ENCODE data around the gene RHOBTB1. TPM values are rescaled to one million over a fixed set of nuclear protein-coding genes. Genes with fewer than 3 reads are reported as not detected.

The RHOBTB1 gene
- total and polyA plus RNA-seq, 9 of the 15 experiments (the other 6 are each of a cell fraction or from before 2014, with no cell fraction given): 1.7 to 11.7 (median 9.3) TPM

GRCh38 chr10:60980997-60981396 lies 37.0 kb upstream of the RHOBTB1 start:
- in situ Hi-C loops (cut with MboI) (no loop called here), intact Hi-C loops (cut with micrococcal nuclease) (no loop called here)
- H3K27ac ChIP-seq (ENCODE audit: extremely low read depth, low read depth, low read length): no peak overlapping the region
- no peak overlapping the region for H2AFZ ChIP-seq (ENCODE audit: low read depth, low read length)
- TF ChIP-seq ZNF175 (CRISPR knock-in tag; IDR thresholded peaks at IDR 0.05; ENCODE audit: low read depth) (no peak), BRCA1 (IDR thresholded peaks at IDR 0.05) (no peak), BRCA1 (CRISPR knock-in tag; IDR thresholded peaks at IDR 0.05) (no peak), PCBP2 (IDR thresholded peaks at IDR 0.05; ENCODE audit: low read depth, low read length, poor library complexity, severe bottlenecking) (no peak), MAX (CRISPR knock-in tag; IDR thresholded peaks at IDR 0.05) (no peak), SP2 (IDR thresholded peaks at IDR 0.05; ENCODE audit: extremely low read depth, low read depth, low read length, poor library complexity, severe bottlenecking) (no peak), ZBTB33 (CRISPR knock-in tag; IDR thresholded peaks at IDR 0.05) (no peak), FOXA1 (IDR thresholded peaks at IDR 0.05; ENCODE audit: borderline replicate concordance) (no peak), SNAPC5 (CRISPR knock-in tag; IDR thresholded peaks at IDR 0.05) (no peak), KHSRP (IDR thresholded peaks at IDR 0.05) (no peak), ASH1L (IDR thresholded peaks at IDR 0.05; ENCODE audit: borderline replicate concordance, low read depth, partially characterized antibody) (no peak), ADNP (tag; IDR thresholded peaks at IDR 0.05) (no peak), NBN (IDR thresholded peaks at IDR 0.05; ENCODE audit: low read depth) (no peak), ARID4B (CRISPR knock-in tag; IDR thresholded peaks at IDR 0.05) (no peak), RAD51 (IDR thresholded peaks at IDR 0.05; ENCODE audit: borderline replicate concordance, low read depth) (no peak), BRF1 (IDR thresholded peaks at IDR 0.05; ENCODE audit: borderline replicate concordance, extremely low read depth, insufficient read length) (no peak)
- BruUV-seq (replicated peaks): no TSS peak
- H4K20me1 ChIP-seq (replicated peaks; ENCODE audit: control insufficient read depth, insufficient read depth, low read length): no peaks in the 10 kb centered on the region
- POLR2A ChIA-PET: no interaction called here
- no peak overlapping the region for H3K4me3 ChIP-seq
- ATAC-seq (no peak), DNase-seq (ENCODE audit: extremely low read depth in 1 of 4, low spot score in 3 of 4) (no peak), FAIRE-seq (no peak)
- H3K27me3 ChIP-seq (ENCODE audit: control insufficient read depth in 2 of 2, insufficient read depth in 2 of 2, low read length in 2 of 2): no peaks in the 10 kb centered on the region
- CTCF ChIA-PET (ENCODE audit: low intra/inter-chr PET ratio): no interaction called here
- WGBS (ENCODE audit: insufficient coverage, low coverage, missing lambda C conversion rate): 81% methylated on average over 1 of the region's 1 CpG
- no peaks in the 10 kb centered on the region for H3K36me3 ChIP-seq (ENCODE audit: control insufficient read depth, insufficient read depth, low read length)
- H3K9ac ChIP-seq (ENCODE audit: insufficient read depth in 1 of 2, low read depth in 2 of 2, low read length in 2 of 2): no peak overlapping the region
- H3K9me1 ChIP-seq (ENCODE audit: control insufficient read depth, insufficient read depth, low read length): no peaks in the 10 kb centered on the region
- no peaks in the 10 kb centered on the region for H3K79me2 ChIP-seq (ENCODE audit: control insufficient read depth, insufficient read depth, low read length)
- peaks cover 14 to 42% of the 10 kb centered on the region in 2 experiments for H3K4me1 ChIP-seq (replicated peaks in 1 of 2; ENCODE audit: control insufficient read depth in 2 of 2, insufficient read depth in 2 of 2, low read length in 2 of 2)
- no peak overlapping the region for H3K4me2 ChIP-seq (ENCODE audit: insufficient read depth, low read length)
- no peaks in the 10 kb centered on the region for H3K9me3 ChIP-seq (replicated peaks; ENCODE audit: control insufficient read depth, insufficient read depth, low read depth, low read length)

Measured in K562 (cell line).